Right atrium auricular region (tissue), 2 donors: ENCODE results near the gene DCAF6. TPM values are rescaled to one million over a fixed set of nuclear protein-coding genes. Genes with fewer than 3 reads are reported as not detected.
A peak's percentile ranks its signal among the peaks of the same experiment; 100 is the strongest.

Source experiments
- DNase-seq: peaks from one replicate; pipeline ENCODE4 v3.0.0-alpha.2; 2019; ENCODE audit warnings: low spot score
- H3K27ac ChIP-seq, 2 donors: fragments of 200-600 bp; sonication (generic); 1 replicate in 1 of 2; 2 replicates in 1 of 2; pipeline ENCODE4 v1.5.1; 2016 to 2019
- H3K27me3 ChIP-seq, 2 donors: fragments of 200-600 bp; sonication (generic); one replicate each; pipeline versions ENCODE4 v1.5.1 to v1.6.0; 2017 to 2019
- H3K36me3 ChIP-seq: fragments of 200-600 bp; sonication (generic); one replicate; pipeline ENCODE4 v1.5.1; 2016
- H3K4me1 ChIP-seq, 2 donors: fragments of 200-600 bp; sonication (generic); one replicate each; pipeline versions ENCODE4 v1.5.1 to v1.6.0; 2017 to 2019
- H3K4me3 ChIP-seq, 2 donors: fragments of 200-600 bp; sonication (generic); 1 replicate in 1 of 2; 2 replicates in 1 of 2; pipeline ENCODE4 v1.5.1; 2017 to 2019; ENCODE audit warnings: mild to moderate bottlenecking in 1 of 2, moderate library complexity in 1 of 2
- H3K9me3 ChIP-seq, 2 donors: fragments of 200-600 bp; sonication (generic); one replicate each; pipeline ENCODE4 v1.5.1; 2019
- CTCF ChIP-seq, 2 donors: fragments of 200-600 bp; sonication (generic); IDR thresholded peaks; one replicate each; pipeline ENCODE4 v1.5.1; 2019; ENCODE audit warnings: antibody characterized with exemption in 2 of 2
- total RNA-seq, 2 donors: library from RNA; depleted of rRNA; stranded (reverse); fragments of >200 nt; gene quantifications; one replicate each; pipeline ENCODE4 v1.1.0, GENCODE V29; 2016

Gene DCAF6
- total RNA-seq, 2 donors from 2014 or later = 126 to 161 TPM

DNA sequence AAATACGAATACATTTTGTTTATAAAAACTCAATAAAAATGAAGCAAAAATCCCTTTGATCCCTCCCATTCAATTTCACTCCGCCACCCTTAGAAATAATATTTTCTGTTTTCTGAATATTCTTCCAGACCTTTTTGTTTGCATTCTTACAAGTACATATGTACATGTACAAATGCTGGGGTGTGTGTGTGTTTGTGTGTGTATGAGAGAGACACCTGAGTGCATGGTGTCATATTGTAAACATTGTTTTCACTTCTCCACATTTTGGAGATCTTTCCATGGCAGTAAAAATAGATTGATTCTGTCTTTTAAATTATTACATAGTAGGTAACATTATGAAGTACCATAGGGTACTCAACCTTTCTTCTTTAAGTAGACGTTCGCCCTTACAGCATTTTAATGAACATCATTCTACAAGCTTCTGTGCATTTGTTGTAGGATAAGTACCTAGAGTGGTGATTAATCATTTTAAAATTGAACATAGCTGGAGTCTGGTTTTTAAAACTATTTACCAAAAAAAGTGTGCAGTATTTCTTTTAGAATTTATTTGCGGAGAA lies 1.7 kb downstream of the DCAF6 start:
- H3K27me3 ChIP-seq = no peaks in the 10 kb centered on the region
- peak overlapping the region; percentile 86 to 100 for H3K4me3 ChIP-seq
- peak overlapping the region; percentile 99 to 100 for H3K27ac ChIP-seq
- no peak for TF ChIP-seq CTCF (IDR thresholded peaks at IDR 0.05)
- peaks cover 0 to 25% of the 10 kb centered on the region in 2 donors for H3K4me1 ChIP-seq
- no peaks in the 10 kb centered on the region for H3K9me3 ChIP-seq
- DNase-seq = no peak
- H3K36me3 ChIP-seq = no peaks in the 10 kb centered on the region

- DNase-seq = no peak
- Histone ChIP-seq H3K27me3 (no peaks in the 10 kb centered on the region), H3K27ac (no peak overlapping the region), H3K9me3 (no peaks in the 10 kb centered on the region), H3K4me1 (peaks cover 0 to 10% of the 10 kb centered on the region in 2 donors), H3K36me3 (no peaks in the 10 kb centered on the region), H3K4me3 (no peak overlapping the region)
- no peak for TF ChIP-seq CTCF (IDR thresholded peaks at IDR 0.05)
These were observed 3.8 kb downstream of the DCAF6 start for GRCh38 chr1:167940264-167940663.

- no peak overlapping the region for H3K27ac ChIP-seq
- H3K36me3 ChIP-seq = no peaks in the 10 kb centered on the region
- H3K9me3 ChIP-seq = no peaks in the 10 kb centered on the region
- no peak for TF ChIP-seq CTCF (IDR thresholded peaks at IDR 0.05)
- H3K4me3 ChIP-seq = no peak overlapping the region
- H3K27me3 ChIP-seq = no peaks in the 10 kb centered on the region
- H3K4me1 ChIP-seq = peaks cover 0 to 8% of the 10 kb centered on the region in 2 donors
- DNase-seq = no peak
These were observed 7.1 kb downstream of the DCAF6 start for GRCh38 chr1:167943541-167943940.

DNA sequence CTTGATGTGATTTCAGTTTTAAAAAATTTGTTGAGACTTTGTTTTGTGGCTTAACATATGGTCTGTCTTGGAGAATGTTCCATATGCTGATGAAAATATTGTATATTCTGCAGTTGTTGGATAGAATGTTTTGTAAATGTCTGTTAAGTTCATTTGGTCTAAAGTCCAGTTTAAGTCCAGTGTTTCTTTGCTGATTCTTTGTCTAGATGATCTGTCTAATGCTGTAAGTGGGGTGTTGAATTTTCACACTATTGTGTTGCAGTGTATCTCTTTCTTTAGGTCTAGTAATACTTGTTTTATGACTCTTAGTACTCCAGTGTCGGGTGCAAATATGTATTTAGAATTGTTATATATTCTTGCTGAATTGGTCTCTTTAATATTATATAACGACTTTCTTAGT lies 11.2 kb downstream of the DCAF6 start:
- Histone ChIP-seq H3K9me3 (no peaks in the 10 kb centered on the region), H3K27me3 (no peaks in the 10 kb centered on the region), H3K4me1 (peaks cover 0 to 4% of the 10 kb centered on the region in 2 donors), H3K27ac (no peak overlapping the region), H3K4me3 (no peak overlapping the region), H3K36me3 (peaks cover 7% of the 10 kb centered on the region)
- no peak for DNase-seq
- no peak for TF ChIP-seq CTCF (IDR thresholded peaks at IDR 0.05)

- no peak overlapping the region for H3K4me3 ChIP-seq
- no peak for DNase-seq
- H3K36me3 ChIP-seq = peaks cover 27% of the 10 kb centered on the region
- no peaks in the 10 kb centered on the region for H3K9me3 ChIP-seq
- H3K27me3 ChIP-seq = no peaks in the 10 kb centered on the region
- H3K27ac ChIP-seq = no peak overlapping the region
- H3K4me1 ChIP-seq = peaks cover 0 to 4% of the 10 kb centered on the region in 2 donors
- no peak for TF ChIP-seq CTCF (IDR thresholded peaks at IDR 0.05)
These were observed 13.3 kb downstream of the DCAF6 start for GRCh38 chr1:167949785-167950184.

GRCh38 chr1:167950569-167950968 lies 14.1 kb downstream of the DCAF6 start:
- H3K4me3 ChIP-seq = no peak overlapping the region
- TF ChIP-seq CTCF (IDR thresholded peaks at IDR 0.05) = no peak
- peaks cover 0 to 4% of the 10 kb centered on the region in 2 donors for H3K4me1 ChIP-seq
- no peak overlapping the region for H3K27ac ChIP-seq
- no peak for DNase-seq
- H3K36me3 ChIP-seq = peaks cover 33% of the 10 kb centered on the region
- H3K9me3 ChIP-seq = no peaks in the 10 kb centered on the region
- no peaks in the 10 kb centered on the region for H3K27me3 ChIP-seq
